Measurements from ENCODE around the gene UEVLD.

UEVLD gene

GRCh38 chr11:18495271-18495670, 93.3 kb downstream of the UEVLD start:
- no peak for DNase-seq

- DNase-seq, result no peak
Measured at GRCh38 chr11:18493310-18493709, 95.2 kb downstream of the UEVLD start.

- no peak for DNase-seq
Measured at GRCh38 chr11:18492888-18493287, 95.6 kb downstream of the UEVLD start.

GRCh38 chr11:18491924-18492323, 96.6 kb downstream of the UEVLD start:
- no peak for DNase-seq

- DNase-seq, result no peak
Measured at GRCh38 chr11:18490736-18491485, 97.6 kb downstream of the UEVLD start.

- DNase-seq, result no peak
Measured at GRCh38 chr11:18490319-18490718, 98.2 kb downstream of the UEVLD start.

GRCh38 chr11:18485913-18486528, 102.5 kb downstream of the UEVLD start:
- DNase-seq, result no peak
